ENCODE measurements around the gene TBC1D7. TPM values are rescaled to one million over a fixed set of nuclear protein-coding genes. Genes with fewer than 3 reads are reported as not detected.
A peak's percentile ranks its signal among the peaks of the same experiment; 100 is the strongest.

TBC1D7 gene
- total RNA-seq, 2 experiments from 2014 or later, result 19.0 to 23.5 TPM

- Mint-ChIP-seq H3K9me3 (no peaks in the 10 kb centered on the region), H3K36me3 (peaks cover 6% of the 10 kb centered on the region), H3K4me3 (no peak overlapping the region), H3K4me1 (peaks cover 22% of the 10 kb centered on the region), H3K27me3 (peaks cover 2% of the 10 kb centered on the region), H3K27ac (no peak overlapping the region)
- ATAC-seq (ENCODE audit: low read depth) (no peak), DNase-seq (no peak)
- POLR2A ChIA-PET, result no interaction called here
These were observed 52.8 kb downstream of the TBC1D7 start for GRCh38 chr6:13275435-13275989.

GRCh38 chr6:13274707-13275434 is 53.5 kb downstream of the TBC1D7 start:
- H3K4me1 Mint-ChIP-seq, result peaks cover 16% of the 10 kb centered on the region
- DNase-seq (no peak), ATAC-seq (ENCODE audit: low read depth) (no peak)
- H3K9me3 Mint-ChIP-seq, result no peaks in the 10 kb centered on the region
- no peak overlapping the region for H3K27ac Mint-ChIP-seq
- POLR2A ChIA-PET, result interaction anchor here (0.6 kb wide), 1 partner anchor 49 kb away, joined by 3 read pairs; no protein-coding TSS in a partner anchor
- peaks cover 6% of the 10 kb centered on the region for H3K36me3 Mint-ChIP-seq
- no peak overlapping the region for H3K4me3 Mint-ChIP-seq
- peaks cover 2% of the 10 kb centered on the region for H3K27me3 Mint-ChIP-seq

GRCh38 chr6:13273931-13274706 is 54.2 kb downstream of the TBC1D7 start:
- Mint-ChIP-seq H3K4me3 (peak overlapping the region; percentile 56), H3K27ac (peak overlapping the region; percentile 47), H3K4me1 (peaks cover 12% of the 10 kb centered on the region), H3K36me3 (peaks cover 6% of the 10 kb centered on the region), H3K27me3 (peaks cover 2% of the 10 kb centered on the region), H3K9me3 (no peaks in the 10 kb centered on the region)
- peak; percentile 74 for ATAC-seq (ENCODE audit: low read depth)
- DNase-seq, result peak; percentile 36
- POLR2A ChIA-PET, result interaction anchor here (0.6 kb wide), 1 partner anchor 50 kb away, joined by 3 read pairs; no protein-coding TSS in a partner anchor

GRCh38 chr6:13273202-13273930 is 55.0 kb downstream of the TBC1D7 start:
- no peak overlapping the region for H3K27ac Mint-ChIP-seq
- H3K9me3 Mint-ChIP-seq, result no peaks in the 10 kb centered on the region
- POLR2A ChIA-PET, result no interaction called here
- peaks cover 6% of the 10 kb centered on the region for H3K36me3 Mint-ChIP-seq
- H3K27me3 Mint-ChIP-seq, result peaks cover 2% of the 10 kb centered on the region
- DNase-seq (no peak), ATAC-seq (ENCODE audit: low read depth) (no peak)
- peaks cover 12% of the 10 kb centered on the region for H3K4me1 Mint-ChIP-seq
- no peak overlapping the region for H3K4me3 Mint-ChIP-seq

- POLR2A ChIA-PET, result no interaction called here
- DNase-seq (no peak), ATAC-seq (ENCODE audit: low read depth) (no peak)
- Mint-ChIP-seq H3K9me3 (no peaks in the 10 kb centered on the region), H3K4me3 (no peak overlapping the region), H3K27me3 (peaks cover 2% of the 10 kb centered on the region), H3K27ac (no peak overlapping the region), H3K36me3 (peaks cover 6% of the 10 kb centered on the region), H3K4me1 (peaks cover 12% of the 10 kb centered on the region)
These were observed 55.9 kb downstream of the TBC1D7 start for GRCh38 chr6:13272131-13273046.

GRCh38 chr6:13268913-13269518 is 59.3 kb downstream of the TBC1D7 start:
- Mint-ChIP-seq H3K36me3 (peaks cover 4% of the 10 kb centered on the region), H3K27me3 (peaks cover 4% of the 10 kb centered on the region), H3K9me3 (peaks cover 3% of the 10 kb centered on the region), H3K4me1 (peaks cover 8% of the 10 kb centered on the region), H3K4me3 (no peak overlapping the region), H3K27ac (no peak overlapping the region)
- POLR2A ChIA-PET, result no interaction called here
- DNase-seq (no peak), ATAC-seq (ENCODE audit: low read depth) (no peak)

- DNase-seq (no peak), ATAC-seq (ENCODE audit: low read depth) (no peak)
- Mint-ChIP-seq H3K4me1 (peaks cover 3% of the 10 kb centered on the region), H3K27me3 (peaks cover 4% of the 10 kb centered on the region), H3K36me3 (peaks cover 2% of the 10 kb centered on the region), H3K27ac (no peak overlapping the region), H3K4me3 (no peak overlapping the region), H3K9me3 (peaks cover 3% of the 10 kb centered on the region)
- POLR2A ChIA-PET, result no interaction called here
These were observed 61.1 kb downstream of the TBC1D7 start for GRCh38 chr6:13267142-13267651.

GRCh38 chr6:13263669-13264068 is 64.7 kb downstream of the TBC1D7 start:
- peaks cover 2% of the 10 kb centered on the region for H3K36me3 Mint-ChIP-seq
- no peak overlapping the region for H3K27ac Mint-ChIP-seq
- ATAC-seq (ENCODE audit: low read depth) (no peak), DNase-seq (no peak)
- peaks cover 2% of the 10 kb centered on the region for H3K27me3 Mint-ChIP-seq
- peaks cover 3% of the 10 kb centered on the region for H3K9me3 Mint-ChIP-seq
- H3K4me1 Mint-ChIP-seq, result peaks cover 8% of the 10 kb centered on the region
- POLR2A ChIA-PET, result no interaction called here
- H3K4me3 Mint-ChIP-seq, result no peak overlapping the region

- DNase-seq (no peak), ATAC-seq (ENCODE audit: low read depth) (no peak)
- no peak overlapping the region for H3K27ac Mint-ChIP-seq
- H3K4me1 Mint-ChIP-seq, result peaks cover 8% of the 10 kb centered on the region
- POLR2A ChIA-PET, result no interaction called here
- H3K4me3 Mint-ChIP-seq, result no peak overlapping the region
- H3K36me3 Mint-ChIP-seq, result peaks cover 2% of the 10 kb centered on the region
- H3K9me3 Mint-ChIP-seq, result peaks cover 3% of the 10 kb centered on the region
- peaks cover 2% of the 10 kb centered on the region for H3K27me3 Mint-ChIP-seq
These were observed 65.8 kb downstream of the TBC1D7 start for GRCh38 chr6:13262302-13263230.

- peaks cover 5% of the 10 kb centered on the region for H3K4me1 Mint-ChIP-seq
- peak; percentile 76 for ATAC-seq (ENCODE audit: low read depth)
These were observed 66.8 kb downstream of the TBC1D7 start for GRCh38 chr6:13261464-13261994.

GRCh38 chr6:13260831-13261230 is 67.5 kb downstream of the TBC1D7 start:
- no peak for ATAC-seq (ENCODE audit: low read depth)
- H3K27ac Mint-ChIP-seq, result no peak overlapping the region
- H3K27me3 Mint-ChIP-seq, result peaks cover 2% of the 10 kb centered on the region
- peaks cover 7% of the 10 kb centered on the region for H3K9me3 Mint-ChIP-seq
- H3K4me1 Mint-ChIP-seq, result peaks cover 5% of the 10 kb centered on the region
- POLR2A ChIA-PET, result interaction anchor here (1.0 kb wide), 1 partner anchor 16 kb away, joined by 3 read pairs; no protein-coding TSS in a partner anchor
- no peak overlapping the region for H3K4me3 Mint-ChIP-seq
- DNase-seq, result no peak
- peaks cover 4% of the 10 kb centered on the region for H3K36me3 Mint-ChIP-seq

More at GRCh38 chr6:13261464-13261994, 66.8 kb downstream of the TBC1D7 start:
- Mint-ChIP-seq H3K4me3 (no peak overlapping the region), H3K36me3 (peaks cover 4% of the 10 kb centered on the region), H3K27me3 (peaks cover 2% of the 10 kb centered on the region), H3K9me3 (peaks cover 4% of the 10 kb centered on the region), H3K27ac (no peak overlapping the region)
- no peak for DNase-seq
- POLR2A ChIA-PET, result interaction anchor here (1.0 kb wide), 1 partner anchor 16 kb away, joined by 3 read pairs; no protein-coding TSS in a partner anchor
